Measurements from ENCODE around the gene SIK2. TPM values are rescaled to one million over a fixed set of nuclear protein-coding genes. Genes with fewer than 3 reads are reported as not detected.

The SIK2 gene
- total RNA-seq, 3 donors from 2014 or later (not counting 1 experiment from before 2014, with no cell fraction given), result 7.1 to 14.3 (median 8.4) TPM

DNA sequence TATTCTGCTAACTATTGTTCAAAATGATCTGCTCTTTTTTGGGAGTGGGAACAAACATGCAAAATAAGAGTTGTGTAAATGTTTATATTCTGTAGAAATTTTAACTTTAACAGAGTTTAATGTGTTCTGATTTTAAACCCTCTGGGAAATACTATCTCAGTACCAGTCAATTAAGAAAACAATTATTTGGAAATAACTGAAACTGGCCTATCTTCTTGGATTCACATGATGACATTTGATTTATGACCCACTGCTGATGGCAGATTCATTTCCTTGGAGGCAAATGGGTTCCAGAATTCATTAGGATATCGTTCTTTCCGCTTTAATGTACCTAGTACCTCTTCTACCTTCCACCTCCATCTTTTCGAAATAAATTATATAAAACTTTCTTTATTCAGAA lies 5.5 kb downstream of the SIK2 start:
- ATAC-seq (no peak), DNase-seq (no peak)
- H3K4me1 Mint-ChIP-seq, result peaks cover 18% of the 10 kb centered on the region in 2 donors
- no CpG with 5 or more reads among the region's 3 CpGs for WGBS (ENCODE audit: insufficient coverage)
- Histone ChIP-seq H3K4me3 (ENCODE audit: low read length) (no peak overlapping the region), H3K27ac (ENCODE audit: low read length) (no peak overlapping the region), H3K27me3 (ENCODE audit: control insufficient read depth, insufficient read depth, low read length) (no peaks in the 10 kb centered on the region), H3K36me3 (ENCODE audit: control insufficient read depth, insufficient read depth, low read length) (no peaks in the 10 kb centered on the region), H3K9me3 (ENCODE audit: control insufficient read depth, insufficient read depth, low read length) (no peaks in the 10 kb centered on the region), H3K4me1 (ENCODE audit: control insufficient read depth, insufficient read depth, low read length) (peaks cover 9% of the 10 kb centered on the region)
- H3K27ac Mint-ChIP-seq, result no peak overlapping the region
- H3K27me3 Mint-ChIP-seq (ENCODE audit: low read depth in 2 of 2), result no peaks in the 10 kb centered on the region
- TF ChIP-seq, protein P1, sequence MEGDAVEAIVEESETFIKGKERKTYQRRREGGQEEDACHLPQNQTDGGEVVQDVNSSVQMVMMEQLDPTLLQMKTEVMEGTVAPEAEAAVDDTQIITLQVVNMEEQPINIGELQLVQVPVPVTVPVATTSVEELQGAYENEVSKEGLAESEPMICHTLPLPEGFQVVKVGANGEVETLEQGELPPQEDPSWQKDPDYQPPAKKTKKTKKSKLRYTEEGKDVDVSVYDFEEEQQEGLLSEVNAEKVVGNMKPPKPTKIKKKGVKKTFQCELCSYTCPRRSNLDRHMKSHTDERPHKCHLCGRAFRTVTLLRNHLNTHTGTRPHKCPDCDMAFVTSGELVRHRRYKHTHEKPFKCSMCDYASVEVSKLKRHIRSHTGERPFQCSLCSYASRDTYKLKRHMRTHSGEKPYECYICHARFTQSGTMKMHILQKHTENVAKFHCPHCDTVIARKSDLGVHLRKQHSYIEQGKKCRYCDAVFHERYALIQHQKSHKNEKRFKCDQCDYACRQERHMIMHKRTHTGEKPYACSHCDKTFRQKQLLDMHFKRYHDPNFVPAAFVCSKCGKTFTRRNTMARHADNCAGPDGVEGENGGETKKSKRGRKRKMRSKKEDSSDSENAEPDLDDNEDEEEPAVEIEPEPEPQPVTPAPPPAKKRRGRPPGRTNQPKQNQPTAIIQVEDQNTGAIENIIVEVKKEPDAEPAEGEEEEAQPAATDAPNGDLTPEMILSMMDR (IDR thresholded peaks at IDR 0.05), result no peak
- H3K4me3 Mint-ChIP-seq, result no peak overlapping the region
- intact Hi-C loops (cut with micrococcal nuclease), result no loop called here
- no peaks in the 10 kb centered on the region for H3K9me3 Mint-ChIP-seq
- no peaks in the 10 kb centered on the region for H3K36me3 Mint-ChIP-seq

GRCh38 chr11:111612224-111612623 lies 10.0 kb downstream of the SIK2 start:
- no peak overlapping the region for H3K27ac ChIP-seq (ENCODE audit: low read length)
- 93% methylated on average over 1 of the region's 1 CpG for WGBS (ENCODE audit: insufficient coverage)
- no peak overlapping the region for H3K4me3 ChIP-seq (ENCODE audit: low read length)
- intact Hi-C loops (cut with micrococcal nuclease), result no loop called here
- ATAC-seq, result no peak
- Mint-ChIP-seq H3K36me3 (no peaks in the 10 kb centered on the region), H3K4me3 (no peak overlapping the region), H3K27ac (no peak overlapping the region), H3K27me3 (ENCODE audit: low read depth in 2 of 2) (no peaks in the 10 kb centered on the region), H3K4me1 (no peaks in the 10 kb centered on the region), H3K9me3 (no peaks in the 10 kb centered on the region)
- no peaks in the 10 kb centered on the region for H3K27me3 ChIP-seq (ENCODE audit: control insufficient read depth, insufficient read depth, low read length)
- no peak for DNase-seq
- H3K9me3 ChIP-seq (ENCODE audit: control insufficient read depth, insufficient read depth, low read length), result no peaks in the 10 kb centered on the region
- no peaks in the 10 kb centered on the region for H3K4me1 ChIP-seq (ENCODE audit: control insufficient read depth, insufficient read depth, low read length)
- peaks cover under 1% of the 10 kb centered on the region for H3K36me3 ChIP-seq (ENCODE audit: control insufficient read depth, insufficient read depth, low read length)
- TF ChIP-seq, protein P1 (IDR thresholded peaks at IDR 0.05), result no peak

GRCh38 chr11:111617286-111617685 lies 15.0 kb downstream of the SIK2 start:
- Mint-ChIP-seq H3K4me3 (no peak overlapping the region), H3K27me3 (ENCODE audit: low read depth in 2 of 2) (no peaks in the 10 kb centered on the region), H3K4me1 (no peaks in the 10 kb centered on the region), H3K27ac (no peak overlapping the region), H3K9me3 (no peaks in the 10 kb centered on the region), H3K36me3 (peaks cover under 1% of the 10 kb centered on the region)
- Histone ChIP-seq H3K9me3 (ENCODE audit: control insufficient read depth, insufficient read depth, low read length) (no peaks in the 10 kb centered on the region), H3K4me1 (ENCODE audit: control insufficient read depth, insufficient read depth, low read length) (no peaks in the 10 kb centered on the region), H3K36me3 (ENCODE audit: control insufficient read depth, insufficient read depth, low read length) (peaks cover 20% of the 10 kb centered on the region), H3K27ac (ENCODE audit: low read length) (no peak overlapping the region), H3K27me3 (ENCODE audit: control insufficient read depth, insufficient read depth, low read length) (no peaks in the 10 kb centered on the region), H3K4me3 (ENCODE audit: low read length) (no peak overlapping the region)
- no peak for ATAC-seq
- intact Hi-C loops (cut with micrococcal nuclease), result no loop called here
- no peak for DNase-seq
- 96% methylated on average over 3 of the region's 4 CpGs for WGBS (ENCODE audit: insufficient coverage)
- TF ChIP-seq, protein P1 (IDR thresholded peaks at IDR 0.05), result no peak

- peaks cover 22% of the 10 kb centered on the region for H3K36me3 ChIP-seq (ENCODE audit: control insufficient read depth, insufficient read depth, low read length)
- ATAC-seq, result no peak
- Mint-ChIP-seq H3K27ac (no peak overlapping the region), H3K36me3 (peaks cover 11% of the 10 kb centered on the region), H3K27me3 (ENCODE audit: low read depth in 2 of 2) (no peaks in the 10 kb centered on the region), H3K9me3 (no peaks in the 10 kb centered on the region), H3K4me3 (no peak overlapping the region), H3K4me1 (peaks cover 0 to 4% of the 10 kb centered on the region in 2 donors)
- no peak overlapping the region for H3K4me3 ChIP-seq (ENCODE audit: low read length)
- intact Hi-C loops (cut with micrococcal nuclease), result no loop called here
- no peak for DNase-seq
- H3K9me3 ChIP-seq (ENCODE audit: control insufficient read depth, insufficient read depth, low read length), result no peaks in the 10 kb centered on the region
- TF ChIP-seq, protein P1 (IDR thresholded peaks at IDR 0.05), result no peak
- no peak overlapping the region for H3K27ac ChIP-seq (ENCODE audit: low read length)
- no peaks in the 10 kb centered on the region for H3K4me1 ChIP-seq (ENCODE audit: control insufficient read depth, insufficient read depth, low read length)
- H3K27me3 ChIP-seq (ENCODE audit: control insufficient read depth, insufficient read depth, low read length), result no peaks in the 10 kb centered on the region
Measured at GRCh38 chr11:111620518-111620917, 18.3 kb downstream of the SIK2 start.

Measured in natural killer cell (primary cell).